GM12878 (cell line): ENCODE results near the gene PYM1. TPM values are rescaled to one million over a fixed set of nuclear protein-coding genes. Genes with fewer than 3 reads are reported as not detected.

Experiments used
- ATAC-seq: fragments of 200-7000 bp; cut with Tn5 transposase; 3 replicates; pipeline ENCODE4 v1.9.1; 2020; ENCODE audit warnings: mild to moderate bottlenecking, moderate library complexity
- Bru-seq: library from RNA; stranded (reverse); fragments of 400-500 nt; gene quantifications from one replicate; lab custom pipeline; 2021; lab: Mats Ljungman, UMichigan
- BruChase-seq, 2 experiments: library from RNA; stranded (reverse); fragments of 400-500 nt; gene quantifications; one replicate each; lab custom pipeline; 2021; lab: Mats Ljungman, UMichigan
- BruUV-seq: library from RNA; stranded (reverse); fragments of 400-500 nt; replicated peaks from 2 replicates; lab custom pipeline; 2021; lab: Mats Ljungman, UMichigan
- CTCF ChIA-PET: fragments of 300-600 bp; sonication (Branson Sonifier 250); formaldehyde crosslinking; extraction: SDS; loops from one replicate; lab custom pipeline; 2021; ENCODE audit warnings: inconsistent platforms; lab: Yijun Ruan, JAX
- POLR2A ChIA-PET: fragments of 350-600 bp; formaldehyde crosslinking; extraction: SDS; loops from one replicate; lab custom pipeline; 2021; ENCODE audit warnings: inconsistent platforms; lab: Charles Lee
- RAD21 ChIA-PET: fragments of 300-600 bp; sonication (Branson Sonifier 250); formaldehyde crosslinking; loops from one replicate; lab custom pipeline; 2023; ENCODE audit warnings: antibody characterized with exemption; ENCODE audit not compliant: unreplicated experiment; lab: Charles Lee
- SMC1A ChIA-PET: fragments of 300-600 bp; sonication (Branson Sonifier 250); formaldehyde crosslinking; loops from one replicate; lab custom pipeline; 2023; ENCODE audit not compliant: unreplicated experiment, uncharacterized antibody; lab: Charles Lee
- DNase-seq: peaks from one replicate; pipeline ENCODE4 v3.0.0-alpha.2; 2011; ENCODE audit warnings: low read depth, low spot score
- FAIRE-seq: peaks from 3 replicates; lab custom pipeline; 2011; peaks lifted over from hg19 to GRCh38; lab: Jason Lieb, UNC
- H2AFZ ChIP-seq: 2 replicates; pipeline ENCODE4 v1.6.0; 2011; ENCODE audit warnings: low read depth, low read length, control low read depth; ENCODE audit not compliant: control insufficient read depth
- H3K27ac ChIP-seq: 2 replicates; pipeline ENCODE4 v1.5.1; 2011; ENCODE audit warnings: control low read depth; ENCODE audit not compliant: control insufficient read depth, insufficient read depth
- H3K27me3 ChIP-seq, 2 experiments: replicated peaks in 1 of 2; 2 replicates each; pipeline versions ENCODE4 v1.6.0 to v1.6.1; 2011; ENCODE audit warnings: low read length in 1 of 2; ENCODE audit not compliant: control insufficient read depth in 2 of 2, insufficient read depth in 2 of 2
- H3K36me3 ChIP-seq, 2 experiments: 2 replicates each; pipeline ENCODE4 v1.5.1; 2011; ENCODE audit warnings: low read length in 1 of 2; ENCODE audit not compliant: control insufficient read depth in 2 of 2, insufficient read depth in 2 of 2
- H3K4me1 ChIP-seq: 2 replicates; pipeline ENCODE4 v1.6.1; 2011; ENCODE audit warnings: mild to moderate bottlenecking, low read length, moderate library complexity, mixed read lengths; ENCODE audit not compliant: control insufficient read depth, insufficient read depth
- H3K4me2 ChIP-seq: 2 replicates; pipeline ENCODE4 v1.6.0; 2011; ENCODE audit warnings: control low read depth; ENCODE audit not compliant: control insufficient read depth, insufficient read depth
- H3K4me3 ChIP-seq: fragments of 200-600 bp; sonication (generic); 2 replicates; pipeline ENCODE4 v1.5.1; 2016
- H3K79me2 ChIP-seq: 2 replicates; pipeline ENCODE4 v1.6.0; 2011; ENCODE audit warnings: low read length; ENCODE audit not compliant: control insufficient read depth, insufficient read depth
- H3K9ac ChIP-seq: 2 replicates; pipeline ENCODE4 v1.8.0; 2011; ENCODE audit warnings: low read length, control low read depth, mixed read lengths; ENCODE audit not compliant: control insufficient read depth, insufficient read depth
- H3K9me3 ChIP-seq: replicated peaks from 3 replicates; pipeline ENCODE4 v1.5.1; 2011; ENCODE audit warnings: mild to moderate bottlenecking, low read length; ENCODE audit not compliant: control insufficient read depth, insufficient read depth
- H4K20me1 ChIP-seq: 2 replicates; pipeline ENCODE4 v1.6.0; 2011; ENCODE audit not compliant: control insufficient read depth, insufficient read depth
- ATF7 ChIP-seq: fragments of 450-650 bp; IDR thresholded peaks from 2 replicates; pipeline ENCODE4 v1.6.1; 2016; ENCODE audit warnings: low read depth, mild to moderate bottlenecking
- FOS ChIP-seq: IDR thresholded peaks from 3 replicates; pipeline ENCODE4 v1.6.1; 2011; ENCODE audit warnings: borderline replicate concordance; ENCODE audit not compliant: insufficient read length; ENCODE audit errors: extremely low read depth
- IRF4 ChIP-seq: IDR thresholded peaks from 2 replicates; pipeline ENCODE4 v1.6.1; 2011; ENCODE audit warnings: low read depth, low read length
- JUNB ChIP-seq: IDR thresholded peaks from 2 replicates; pipeline ENCODE4 v1.6.1; 2016; ENCODE audit warnings: antibody characterized with exemption, mild to moderate bottlenecking
- MYC ChIP-seq: IDR thresholded peaks from 2 replicates; pipeline ENCODE4 v1.6.1; 2011; ENCODE audit warnings: mild to moderate bottlenecking, low read length, moderate library complexity, inconsistent platforms; ENCODE audit not compliant: insufficient read depth, insufficient replicate concordance, insufficient read length, severe bottlenecking
- NFIC ChIP-seq: IDR thresholded peaks from 2 replicates; pipeline ENCODE4 v1.6.1; 2012; ENCODE audit warnings: low read depth, mild to moderate bottlenecking, inconsistent platforms, low read length, moderate library complexity
- SMC3 ChIP-seq: IDR thresholded peaks from 2 replicates; pipeline ENCODE4 v1.6.1; 2011; ENCODE audit warnings: low read length, improper control_type of control experiment, borderline replicate concordance
- TBL1XR1 ChIP-seq: IDR thresholded peaks from 2 replicates; pipeline ENCODE4 v1.6.1; 2012; ENCODE audit warnings: low read depth, low read length, improper control_type of control experiment
- ZBED1 ChIP-seq: IDR thresholded peaks from 2 replicates; pipeline ENCODE4 v1.6.1; 2016; ENCODE audit warnings: borderline replicate concordance
- WGBS: methylation state at CpG from one replicate; pipeline ENCODE4 v1.1.6; 2016; ENCODE audit warnings: low lambda C conversion rate; ENCODE audit not compliant: insufficient replicate concordance, insufficient coverage; ENCODE audit errors: missing lambda C conversion rate; 5-methylcytosine and 5-hydroxymethylcytosine counted together
- in situ Hi-C: fragments of 300-500 bp; cut with MboI; formaldehyde crosslinking; loops from 9 replicates; pipeline ENCODE4 v1.14.3; 2018; ENCODE audit warnings: mixed read lengths
- intact Hi-C: fragments of 100-400 bp; cut with micrococcal nuclease; formaldehyde crosslinking; loops from one replicate; pipeline ENCODE4 v1.14.2; 2022; ENCODE audit not compliant: unreplicated experiment
- long read RNA-seq, 2 experiments: library from polyadenylated mRNA; unstranded; transcript quantifications; one replicate each; pipeline ENCODE4 v2.0.0, GENCODE V29; 2019 to 2020
- polyA minus RNA-seq, 3 experiments: library from RNA; depleted of rRNA, polyadenylated mRNA; stranded (reverse); fragments of >200 nt; gene quantifications; 2 replicates each; pipeline ENCODE4 v1.2.3, GENCODE V29; 2011
- polyA plus RNA-seq, 11 experiments: library from polyadenylated mRNA; depleted of rRNA in 4 of 11; unstranded in 6 of 11; stranded (reverse) in 5 of 11; fragments of >200 nt; fragmentation: Nextera tagmentation in 4 of 11; fragmentation: Illumina TruSeq in 1 of 11; extraction: Ambion mirVana in 4 of 11; extraction: Trizol in 1 of 11; gene quantifications; 1 replicate in 1 of 11; 2 replicates in 10 of 11; pipeline versions ENCODE4 v1.2.1 to v1.2.3, GENCODE V29; 2011 to 2016; ENCODE audit warnings: inconsistent platforms in 2 of 11, missing spikeins in 2 of 11, low read depth in 1 of 11
- total RNA-seq, 4 experiments: library from RNA; depleted of rRNA in 3 of 4; stranded (reverse); fragments of >200 nt in 3 of 4; fragmentation: Illumina TruSeq in 1 of 4; extraction: Trizol in 1 of 4; gene quantifications; 2 replicates each; pipeline versions ENCODE4 v1.2.1 to v1.2.3, GENCODE V29; 2013 to 2021
- TF ChIP-seq, protein P1 (sequence below): fragments of 450-650 bp; conservative IDR thresholded peaks from 2 replicates; pipeline ENCODE4 v1.6.1; 2017; ENCODE audit warnings: mild to moderate bottlenecking, moderate library complexity
- TF ChIP-seq, protein P2 (sequence below): IDR thresholded peaks from 2 replicates; pipeline ENCODE4 v1.6.1; 2012; ENCODE audit warnings: low read depth, low read length, improper control_type of control experiment
- TF ChIP-seq, protein P3 (sequence below): IDR thresholded peaks from 2 replicates; pipeline ENCODE4 v1.6.1; 2011; ENCODE audit warnings: mild to moderate bottlenecking, low read depth, low read length, moderate library complexity; ENCODE audit not compliant: insufficient replicate concordance

Gene PYM1
- total RNA-seq (2013; cell fraction: nucleolus; rRNA removed), result 20.5 and 22.5 TPM in 2 replicates
- total RNA-seq (2014; rRNA removed) (56.4 and 62.9 TPM in 2 replicates), total RNA-seq (2014; rRNA removed; fragmentation: Illumina TruSeq; extraction: Trizol) (50.2 and 54.5 TPM in 2 replicates), total RNA-seq (2021) (44.8 and 45.5 TPM in 2 replicates), polyA plus RNA-seq (2011; rRNA removed) (55.2 and 64.9 TPM in 2 replicates), polyA plus RNA-seq (2014; fragmentation: Illumina TruSeq; extraction: Trizol) (50.8 and 62.5 TPM in 2 replicates), polyA plus RNA-seq (2014; fragmentation: Nextera tagmentation; extraction: Ambion mirVana) (10 to 100 TPM; 33.9 to 37.6 TPM), polyA plus RNA-seq (2014; rRNA removed) (73.9 and 79.6 TPM in 2 replicates), polyA plus RNA-seq (2016; fragmentation: Nextera tagmentation; extraction: Ambion mirVana) (10 to 100 TPM; 87.4 to 93.4 TPM), polyA minus RNA-seq (2011; rRNA and poly(A)+ RNA removed) (15.7 and 29.4 TPM in 2 replicates), Bru-seq, nascent RNA (percentile 79 among the genes with signal in this experiment), BruChase-seq, experiment 1, labeled RNA remaining after a 6-hour chase (percentile 77 among the genes with signal in this experiment), BruChase-seq, experiment 2, labeled RNA remaining after a 2-hour chase (percentile 75 among the genes with signal in this experiment)
- polyA plus RNA-seq (2011; ENCODE audit: low read depth), result 24.2 TPM
- polyA plus RNA-seq (2011; cell fraction: cytosol; rRNA removed), result 51.3 and 53.3 TPM in 2 replicates
- polyA plus RNA-seq (2011; cell fraction: nucleus; rRNA removed), result 23.1 and 25.5 TPM in 2 replicates
- polyA plus RNA-seq (2012), result 29.2 and 33.8 TPM in 2 replicates
- polyA minus RNA-seq (2011; cell fraction: cytosol; rRNA and poly(A)+ RNA removed), result 12.0 and 17.8 TPM in 2 replicates
- 10.8 and 20.3 TPM in 2 replicates for polyA minus RNA-seq (2011; cell fraction: nucleus; rRNA and poly(A)+ RNA removed)
- long read RNA-seq, experiment 1, transcript PYM1-203 (3 exons, 1,226 nt), result major isoform, 29 of 44 reads
- long read RNA-seq, experiment 1, transcript PYM1-202 (3 exons, 1,073 nt), result minor isoform, 7 of 44 reads
- long read RNA-seq, experiment 1, partial matches to known transcripts, result 1 of 44 reads
- long read RNA-seq, experiment 1, other reads (novel, unspliced or antisense), result 6 of 44 reads
- long read RNA-seq, experiment 2, transcript PYM1-202 (3 exons, 1,073 nt), result minor isoform, 9 of 54 reads
- long read RNA-seq, experiment 2, transcript PYM1-203 (3 exons, 1,226 nt), result major isoform, 35 of 54 reads
- long read RNA-seq, experiment 2, partial matches to known transcripts, result 1 of 54 reads
- long read RNA-seq, experiment 2, other reads (novel, unspliced or antisense), result 4 of 54 reads

DNA sequence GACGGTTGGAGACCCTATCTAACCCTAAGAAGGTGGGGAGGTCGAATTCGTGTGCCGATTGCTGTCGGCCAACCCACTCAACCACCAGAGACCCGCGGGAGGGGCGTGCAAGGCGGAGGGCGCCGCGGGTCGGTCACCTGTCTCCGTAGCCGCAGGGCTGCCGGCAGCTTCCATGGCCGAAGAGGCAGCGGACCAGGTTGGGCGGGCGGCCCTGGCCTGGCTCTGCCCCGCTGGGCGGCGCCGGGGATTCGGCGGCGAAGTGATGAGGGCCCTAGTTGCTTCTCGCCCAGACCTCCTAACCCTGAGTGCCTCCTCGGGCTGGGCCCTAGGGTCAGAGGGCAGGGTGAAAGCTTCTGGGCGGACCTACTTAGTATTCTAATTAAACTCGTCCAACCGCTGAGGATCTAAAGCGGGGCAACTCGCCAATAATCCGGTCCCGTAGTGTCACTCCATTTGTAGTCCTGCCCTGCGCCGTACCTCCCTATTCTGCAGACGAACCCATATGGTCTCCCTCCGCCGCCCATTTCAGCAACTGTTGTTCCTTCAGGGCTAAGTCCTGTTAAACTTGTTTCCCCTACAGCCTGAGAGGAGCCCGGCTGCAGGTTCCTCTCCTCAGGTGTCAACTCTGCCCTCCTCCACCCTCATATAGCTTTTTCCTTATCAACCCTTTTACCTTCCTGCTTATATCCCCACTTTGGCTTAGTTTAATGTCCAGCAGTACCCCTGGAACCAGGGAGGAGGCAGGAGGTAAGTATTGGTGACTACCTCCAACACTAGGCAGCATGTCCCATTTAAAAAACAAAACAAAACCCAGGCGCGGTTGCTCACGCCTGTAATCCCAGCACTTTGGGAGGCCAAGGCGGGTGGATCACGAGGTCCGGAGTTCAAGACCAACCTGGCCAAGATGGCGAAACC, at the start of gene PYM1:
Gene PYM1, minus strand, starts transcription at position 307 of the 915 bp plus-strand sequence. Its CDS starts 133 bp downstream, at position 174.
- ChIA-PET SMC1A (interaction anchor here (0.8 to 4.8 kb wide), 12 partner anchors 9 to 208 kb away, joined by 3 to 34 read pairs (median 6); partner anchors contain the start of genes DNAJC14, ORMDL2, RDH5 and SARNP), RAD21 (interaction anchor here (0.7 to 5.3 kb wide), 9 partner anchors 12 to 188 kb away, joined by 3 to 30 read pairs (median 12); partner anchors contain the start of genes DNAJC14, ORMDL2, RAB5B and SARNP), POLR2A (interaction anchor here (0.6 to 7.3 kb wide), 17 partner anchors 8 to 797 kb away, joined by 3 to 66 read pairs (median 6); partner anchors contain the start of genes CD63, DNAJC14, NACA and ORMDL2), CTCF (interaction anchor here (0.7 to 6.8 kb wide), 18 partner anchors 11 to 262 kb away, joined by 3 to 57 read pairs (median 4); partner anchors contain the start of genes DNAJC14, GDF11, ORMDL2 and PA2G4)
- BruUV-seq, result no TSS peak
- intact Hi-C loops, result loop anchor here (2.0 to 5.0 kb wide), 3 partner anchors 111 to 189 kb away; partner anchors contain the start of genes PA2G4, RPL41, SARNP and ZC3H10
- under 1% methylated on average over 49 of the region's 49 CpGs for WGBS
- FAIRE-seq (peak; percentile 23), ATAC-seq (peak; percentile 62), DNase-seq (peak; percentile 76)
- no peaks in the 10 kb centered on the region for H4K20me1 ChIP-seq
- peak within 1 kb of the TSS; percentile 98 for H3K4me2 ChIP-seq
- H3K4me1 ChIP-seq, result peaks cover 4% of the 10 kb centered on the region; the same call in 1 of the 2 replicates
- in situ Hi-C loops, result loop anchor here (5.0 kb wide), 1 partner anchor 101 kb away; the partner anchor contains the start of gene DNAJC14
- no peaks in the 10 kb centered on the region for H3K9me3 ChIP-seq
- peak within 1 kb of the TSS; percentile 93 for H3K4me3 ChIP-seq
- H3K36me3 ChIP-seq, result peaks cover 0 to 11% of the 10 kb centered on the region in 2 experiments; a peak in 1 of 4 replicates
- H3K27me3 ChIP-seq, result no peaks in the 10 kb centered on the region
- peak within 1 kb of the TSS; percentile 96 for H3K27ac ChIP-seq
- H2AFZ ChIP-seq, result peak within 1 kb of the TSS; percentile 61
- peaks cover 65% of the 10 kb centered on the region for H3K79me2 ChIP-seq
- peak within 1 kb of the TSS; percentile 99 for H3K9ac ChIP-seq
- TF ChIP-seq FOS, result no peak
- 0 out of 2 replicates have a peak, but pooled peaks have one; percentile 30 for TF ChIP-seq ZBED1
- TF ChIP-seq SMC3, result no peak
- no peak for TF ChIP-seq ATF7
- TF ChIP-seq, protein P1, sequence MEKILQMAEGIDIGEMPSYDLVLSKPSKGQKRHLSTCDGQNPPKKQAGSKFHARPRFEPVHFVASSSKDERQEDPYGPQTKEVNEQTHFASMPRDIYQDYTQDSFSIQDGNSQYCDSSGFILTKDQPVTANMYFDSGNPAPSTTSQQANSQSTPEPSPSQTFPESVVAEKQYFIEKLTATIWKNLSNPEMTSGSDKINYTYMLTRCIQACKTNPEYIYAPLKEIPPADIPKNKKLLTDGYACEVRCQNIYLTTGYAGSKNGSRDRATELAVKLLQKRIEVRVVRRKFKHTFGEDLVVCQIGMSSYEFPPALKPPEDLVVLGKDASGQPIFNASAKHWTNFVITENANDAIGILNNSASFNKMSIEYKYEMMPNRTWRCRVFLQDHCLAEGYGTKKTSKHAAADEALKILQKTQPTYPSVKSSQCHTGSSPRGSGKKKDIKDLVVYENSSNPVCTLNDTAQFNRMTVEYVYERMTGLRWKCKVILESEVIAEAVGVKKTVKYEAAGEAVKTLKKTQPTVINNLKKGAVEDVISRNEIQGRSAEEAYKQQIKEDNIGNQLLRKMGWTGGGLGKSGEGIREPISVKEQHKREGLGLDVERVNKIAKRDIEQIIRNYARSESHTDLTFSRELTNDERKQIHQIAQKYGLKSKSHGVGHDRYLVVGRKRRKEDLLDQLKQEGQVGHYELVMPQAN, result peak; percentile 28
- TF ChIP-seq JUNB, result no peak
- TF ChIP-seq MYC, result no peak
- TF ChIP-seq TBL1XR1, result no peak
- no peak for TF ChIP-seq NFIC
- TF ChIP-seq, protein P2, sequence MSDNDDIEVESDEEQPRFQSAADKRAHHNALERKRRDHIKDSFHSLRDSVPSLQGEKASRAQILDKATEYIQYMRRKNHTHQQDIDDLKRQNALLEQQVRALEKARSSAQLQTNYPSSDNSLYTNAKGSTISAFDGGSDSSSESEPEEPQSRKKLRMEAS, result no peak
- TF ChIP-seq, protein P3, sequence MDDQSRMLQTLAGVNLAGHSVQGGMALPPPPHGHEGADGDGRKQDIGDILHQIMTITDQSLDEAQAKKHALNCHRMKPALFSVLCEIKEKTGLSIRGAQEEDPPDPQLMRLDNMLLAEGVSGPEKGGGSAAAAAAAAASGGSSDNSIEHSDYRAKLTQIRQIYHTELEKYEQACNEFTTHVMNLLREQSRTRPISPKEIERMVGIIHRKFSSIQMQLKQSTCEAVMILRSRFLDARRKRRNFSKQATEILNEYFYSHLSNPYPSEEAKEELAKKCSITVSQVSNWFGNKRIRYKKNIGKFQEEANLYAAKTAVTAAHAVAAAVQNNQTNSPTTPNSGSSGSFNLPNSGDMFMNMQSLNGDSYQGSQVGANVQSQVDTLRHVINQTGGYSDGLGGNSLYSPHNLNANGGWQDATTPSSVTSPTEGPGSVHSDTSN, result peak; percentile 60
- no peak for TF ChIP-seq IRF4
